Body of pancreas (tissue), 4 donors: ENCODE results near the gene ATP2C2. TPM values are rescaled to one million over a fixed set of nuclear protein-coding genes. Genes with fewer than 3 reads are reported as not detected.

Experiments
- ATAC-seq: fragments of 150-250 bp; one replicate; pipeline ENCODE4 v1.9.1; 2016
- DNase-seq, 4 donors: peaks; one replicate each; pipeline ENCODE4 v3.0.0-alpha.2; 2019
- H3K27ac ChIP-seq, 4 donors: fragments of 200-600 bp; sonication (generic); 1 replicate in 3 of 4; 2 replicates in 1 of 4; pipeline versions ENCODE4 v1.5.1 to v1.6.1; 2016 to 2019; ENCODE audit warnings: mild to moderate bottlenecking in 1 of 4, mixed read lengths in 1 of 4, moderate library complexity in 1 of 4
- H3K27me3 ChIP-seq, 2 donors: fragments of 200-600 bp; sonication (generic); one replicate each; pipeline ENCODE4 v1.6.0; 2016; ENCODE audit warnings: mild to moderate bottlenecking in 1 of 2
- H3K36me3 ChIP-seq, 2 donors: fragments of 200-600 bp; sonication (generic); replicated peaks in 1 of 2; 2 replicates each; pipeline ENCODE4 v1.5.1; 2016; ENCODE audit warnings: low read depth in 2 of 2; ENCODE audit not compliant: insufficient read depth in 1 of 2
- H3K4me1 ChIP-seq: fragments of 200-600 bp; sonication (generic); one replicate; pipeline ENCODE4 v1.6.0; 2016
- H3K4me3 ChIP-seq, 2 donors: fragments of 200-600 bp; sonication (generic); 1 replicate in 1 of 2; 2 replicates in 1 of 2; pipeline ENCODE4 v1.5.1; 2016 to 2019
- H3K9me3 ChIP-seq, 3 donors: fragments of 200-600 bp; sonication (generic); 1 replicate in 2 of 3; 2 replicates in 1 of 3; pipeline ENCODE4 v1.5.1; 2016
- CTCF ChIP-seq, 7 experiments: fragments of 450-650 bp in 4 of 7; fragments of 200-600 bp in 3 of 7; sonication (generic) in 3 of 7; IDR thresholded peaks; one replicate each; pipeline ENCODE4 v1.5.1; 2016 to 2019; ENCODE audit warnings: antibody characterized with exemption in 7 of 7
- POLR2A ChIP-seq, 3 donors: fragments of 450-650 bp; IDR thresholded peaks; one replicate each; pipeline ENCODE4 v1.6.1; 2016; ENCODE audit warnings: antibody characterized with exemption in 3 of 3, mild to moderate bottlenecking in 2 of 3
- WGBS, 2 donors: methylation state at CpG; one replicate each; pipeline ENCODE4 v1.1.5; 2017; 5-methylcytosine and 5-hydroxymethylcytosine counted together
- intact Hi-C: fragments of 100-400 bp; cut with DNase I; formaldehyde crosslinking; loops from one replicate; pipeline ENCODE4 v1.15.1; 2023
- total RNA-seq, 2 donors: library from RNA; depleted of rRNA; stranded (reverse); fragments of >200 nt; gene quantifications; one replicate each; pipeline ENCODE4 v1.1.0, GENCODE V29; 2016

ATP2C2 gene
- total RNA-seq, 2 donors from 2014 or later, result 2.1 to 18.1 TPM

- ATAC-seq (no peak), DNase-seq (no peak)
- Histone ChIP-seq H3K9me3 (no peaks in the 10 kb centered on the region), H3K4me1 (no peaks in the 10 kb centered on the region), H3K27me3 (peaks cover 0 to 3% of the 10 kb centered on the region in 2 donors), H3K27ac (no peak overlapping the region), H3K4me3 (no peak overlapping the region), H3K36me3 (no peaks in the 10 kb centered on the region)
- TF ChIP-seq POLR2A (IDR thresholded peaks at IDR 0.05) (no peak), CTCF (IDR thresholded peaks at IDR 0.05) (no peak)
- intact Hi-C loops, result no loop called here
- 66 to 67% methylated on average over 27 to 33 of the region's 34 CpGs for WGBS, 2 donors
Observed at GRCh38 chr16:84453061-84453752, 84.9 kb downstream of the ATP2C2 start.

DNA sequence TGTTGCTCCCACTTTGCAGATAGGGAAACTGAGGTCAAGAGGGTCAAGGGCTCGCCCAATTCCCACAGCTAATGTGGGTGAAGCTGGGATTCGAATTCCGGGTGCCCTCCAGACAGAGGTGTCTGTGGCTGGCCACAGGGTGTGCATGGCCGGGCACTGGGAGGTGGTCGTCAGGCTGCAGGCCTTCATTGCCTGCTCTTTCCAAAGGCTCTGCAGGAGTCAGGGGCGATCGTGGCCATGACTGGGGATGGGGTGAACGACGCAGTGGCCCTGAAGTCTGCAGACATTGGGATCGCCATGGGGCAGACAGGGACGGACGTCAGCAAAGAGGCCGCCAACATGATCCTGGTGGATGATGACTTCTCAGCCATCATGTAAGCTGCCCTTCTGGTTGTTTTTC lies 86.3 kb downstream of the ATP2C2 start:
- H3K27me3 ChIP-seq, result peaks cover 0 to 3% of the 10 kb centered on the region in 2 donors
- intact Hi-C loops, result no loop called here
- H3K9me3 ChIP-seq, result no peaks in the 10 kb centered on the region
- no peaks in the 10 kb centered on the region for H3K4me1 ChIP-seq
- TF ChIP-seq CTCF (IDR thresholded peaks at IDR 0.05), result no peak
- TF ChIP-seq POLR2A (IDR thresholded peaks at IDR 0.05), result no peak
- ATAC-seq, result no peak
- no peak overlapping the region for H3K27ac ChIP-seq
- no peak for DNase-seq
- no peaks in the 10 kb centered on the region for H3K36me3 ChIP-seq
- no peak overlapping the region for H3K4me3 ChIP-seq
- 84 to 93% methylated on average over 3 to 13 of the region's 13 CpGs for WGBS, 2 donors

DNA sequence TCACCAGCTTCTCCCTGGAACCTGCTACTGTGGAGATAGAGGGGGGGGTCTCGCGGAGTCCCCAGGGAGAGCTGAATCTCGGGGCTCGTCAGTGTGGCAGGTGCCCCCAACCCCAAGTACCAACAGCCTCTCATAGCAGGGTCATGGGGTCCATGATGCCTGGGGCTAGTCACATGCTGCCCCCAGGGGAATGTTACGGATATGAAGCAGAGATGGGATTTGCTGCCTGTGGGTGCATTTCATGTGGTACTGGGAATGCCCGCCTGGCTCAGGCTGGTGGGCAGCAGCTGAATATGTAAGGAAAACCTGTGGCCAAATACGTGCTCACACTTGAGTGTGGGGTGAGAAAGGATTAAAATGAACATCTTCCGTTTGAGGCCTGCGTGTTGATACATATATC lies 86.7 kb downstream of the ATP2C2 start:
- no peak overlapping the region for H3K27ac ChIP-seq
- DNase-seq (no peak), ATAC-seq (no peak)
- no peak for TF ChIP-seq POLR2A (IDR thresholded peaks at IDR 0.05)
- no peak for TF ChIP-seq CTCF (IDR thresholded peaks at IDR 0.05)
- no peaks in the 10 kb centered on the region for H3K36me3 ChIP-seq
- H3K4me1 ChIP-seq, result no peaks in the 10 kb centered on the region
- H3K27me3 ChIP-seq, result peaks cover 0 to 1% of the 10 kb centered on the region in 2 donors
- H3K4me3 ChIP-seq, result no peak overlapping the region
- intact Hi-C loops, result no loop called here
- H3K9me3 ChIP-seq, result no peaks in the 10 kb centered on the region
- 81 to 86% methylated on average over 4 to 9 of the region's 9 CpGs for WGBS, 2 donors

- Histone ChIP-seq H3K4me3 (no peak overlapping the region), H3K27ac (no peak overlapping the region), H3K9me3 (no peaks in the 10 kb centered on the region), H3K27me3 (no peaks in the 10 kb centered on the region), H3K4me1 (no peaks in the 10 kb centered on the region), H3K36me3 (no peaks in the 10 kb centered on the region)
- 90 to 92% methylated on average over 31 to 38 of the region's 38 CpGs for WGBS, 2 donors
- DNase-seq (no peak), ATAC-seq (no peak)
- TF ChIP-seq CTCF (IDR thresholded peaks at IDR 0.05) (no peak), POLR2A (IDR thresholded peaks at IDR 0.05) (no peak)
- intact Hi-C loops, result no loop called here
Observed at GRCh38 chr16:84458606-84459532, 90.5 kb downstream of the ATP2C2 start.
